Measurements from ENCODE around the gene GNAQ. TPM values are rescaled to one million over a fixed set of nuclear protein-coding genes. Genes with fewer than 3 reads are reported as not detected.

Gene GNAQ
- total and polyA plus RNA-seq, 2 of the 4 experiments (the other 2 are of a cell fraction), result 23.1 to 50.7 TPM

DNA sequence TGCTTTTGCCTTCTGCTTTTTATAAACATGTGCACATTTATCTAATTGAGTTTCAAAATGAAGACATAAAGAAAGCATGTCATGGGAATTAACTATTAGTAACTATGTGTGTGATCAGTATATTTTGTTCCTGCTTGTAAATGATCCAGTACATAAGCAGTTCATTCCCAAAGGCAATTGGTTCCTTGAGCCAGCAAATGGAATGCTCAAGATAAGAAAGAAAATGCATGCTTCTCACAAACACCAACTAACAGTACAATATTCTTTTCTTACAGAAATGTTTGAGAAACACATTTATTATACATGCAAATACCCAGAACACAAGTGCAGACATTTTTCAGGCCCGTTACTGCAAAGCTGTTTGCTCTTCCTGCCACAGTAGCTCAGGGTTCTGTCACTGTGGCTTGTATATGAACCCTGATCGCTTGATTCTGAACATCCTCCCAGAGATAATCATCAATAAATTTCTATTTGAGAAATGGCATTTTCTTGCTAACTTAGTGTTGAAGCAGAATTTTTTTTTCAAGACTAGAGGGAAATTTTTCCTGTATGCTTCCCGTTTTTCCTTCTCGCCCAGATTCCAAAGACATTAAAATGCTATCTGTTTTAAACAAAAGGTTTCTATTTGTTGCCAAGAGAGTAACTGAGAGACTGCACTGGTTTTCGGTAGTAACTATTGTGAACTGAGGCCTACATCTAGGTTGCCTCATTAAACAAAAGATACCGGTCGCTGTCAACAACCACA is 1.9 kb downstream of the GNAQ start:
- 0% methylated on average over 1 of the region's 7 CpGs; no CpG with 5 or more reads in 1 of the 2 experiments for WGBS, 2 experiments (ENCODE audit: extremely low coverage in 2 of 2, insufficient read length in 1 of 2)

More for the DNA sequence above, 1.9 kb downstream of the GNAQ start:
- Histone ChIP-seq H3K9me3 (ENCODE audit: control insufficient read depth, insufficient read depth, low read length) (no peaks in the 10 kb centered on the region), H3K4me2 (ENCODE audit: low read depth, low read length) (peak overlapping the region; percentile 99), H2AFZ (replicated peaks; ENCODE audit: low read length, poor library complexity) (peak overlapping the region; percentile 92), H3K27ac (ENCODE audit: insufficient read depth, low read length) (peak overlapping the region; percentile 96), H4K5ac (ENCODE audit: low read depth, low read length) (peak overlapping the region; percentile 27; the same call in 1 of the 2 replicates), H3K4me3 (ENCODE audit: insufficient read depth, low read depth, low read length) (peak overlapping the region; percentile 97), H3K4me1 (ENCODE audit: control insufficient read depth, insufficient read depth, low read length) (peaks cover 4% of the 10 kb centered on the region; the same call in 1 of the 2 replicates), H2BK20ac (ENCODE audit: low read depth, low read length) (no peak overlapping the region), H2BK5ac (ENCODE audit: low read depth, low read length, poor library complexity, severe bottlenecking) (peak overlapping the region; percentile 76), H3K9me1 (ENCODE audit: insufficient read depth, low read length) (peaks cover 3% of the 10 kb centered on the region; the same call in 1 of the 2 replicates), H3K14ac (replicated peaks; ENCODE audit: low read depth, low read length) (peak overlapping the region; percentile 43), H3K4ac (ENCODE audit: low read depth, low read length) (peak overlapping the region; percentile 46), H4K20me1 (ENCODE audit: insufficient read depth, low read length) (peaks cover 32% of the 10 kb centered on the region; the same call in 1 of the 2 replicates), H2BK120ac (ENCODE audit: low read depth, low read length) (peak overlapping the region; percentile 14), H4K8ac (ENCODE audit: low read depth in 2 of 2, low read length in 2 of 2) (peak overlapping the region; percentile 17 to 65; a peak in 2 of 4 replicates), H2BK15ac (ENCODE audit: low read depth, low read length) (peak overlapping the region; percentile 26; the same call in 1 of the 3 replicates), H3K18ac (ENCODE audit: low read depth, low read length) (peak overlapping the region; percentile 88), H2AK5ac (ENCODE audit: low read depth, low read length) (peak overlapping the region; percentile 32; the same call in 1 of the 2 replicates), H3K9ac (ENCODE audit: low read depth, low read length) (peak overlapping the region; percentile 86), H3K79me1 (ENCODE audit: low read depth in 1 of 2, low read length in 2 of 2) (peaks cover 0 to 40% of the 10 kb centered on the region in 2 experiments; a peak in 3 of 4 replicates), H2AK9ac (replicated peaks; ENCODE audit: low read depth, low read length, poor library complexity) (peak overlapping the region; percentile 95), H3K56ac (ENCODE audit: extremely low read depth, insufficient read depth, low read length) (peak overlapping the region; percentile 72; the same call in 1 of the 2 replicates), H3K23ac (ENCODE audit: low read depth, low read length) (peak overlapping the region; percentile 65), H3K36me3 (ENCODE audit: control insufficient read depth, insufficient read depth, low read length) (no peaks in the 10 kb centered on the region), H3K27me3 (ENCODE audit: control insufficient read depth, insufficient read depth, low read length) (no peaks in the 10 kb centered on the region), H4K91ac (ENCODE audit: insufficient read depth, low read depth, low read length) (peak overlapping the region; percentile 69)
- in situ Hi-C loops (cut with MboI; ENCODE audit: low sequenced_read_pairs), result loop anchor here (10.0 kb wide), 2 partner anchors 595 to 855 kb away; partner anchors contain the start of gene VPS13A
- DNase-seq (peak; percentile 48), ATAC-seq (ENCODE audit: low read depth) (no peak)
- POLR2A ChIA-PET (ENCODE audit: unreplicated experiment), result interaction anchor here (0.6 kb wide), 1 partner anchor 256 kb away, joined by 5 read pairs; no protein-coding TSS in a partner anchor
- CTCF ChIA-PET, result interaction anchor here (0.9 kb wide), 1 partner anchor 188 kb away, joined by 4 read pairs; no protein-coding TSS in a partner anchor
- intact Hi-C loops (cut with micrococcal nuclease), result loop anchor here (5.0 to 10.0 kb wide), 3 partner anchors 445 to 852 kb away; partner anchors contain the start of gene VPS13A
- TF ChIP-seq RFX5 (IDR thresholded peaks at IDR 0.05; ENCODE audit: low read depth, low read length), result no peak
- TF ChIP-seq SMC3 (IDR thresholded peaks at IDR 0.05; ENCODE audit: low read depth, low read length), result no peak
- no peak for TF ChIP-seq FOS (IDR thresholded peaks at IDR 0.05; ENCODE audit: low read depth, low read length)
- TF ChIP-seq, protein P1, sequence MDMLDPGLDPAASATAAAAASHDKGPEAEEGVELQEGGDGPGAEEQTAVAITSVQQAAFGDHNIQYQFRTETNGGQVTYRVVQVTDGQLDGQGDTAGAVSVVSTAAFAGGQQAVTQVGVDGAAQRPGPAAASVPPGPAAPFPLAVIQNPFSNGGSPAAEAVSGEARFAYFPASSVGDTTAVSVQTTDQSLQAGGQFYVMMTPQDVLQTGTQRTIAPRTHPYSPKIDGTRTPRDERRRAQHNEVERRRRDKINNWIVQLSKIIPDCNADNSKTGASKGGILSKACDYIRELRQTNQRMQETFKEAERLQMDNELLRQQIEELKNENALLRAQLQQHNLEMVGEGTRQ (IDR thresholded peaks at IDR 0.05; ENCODE audit: low read depth, low read length), result no peak
- TF ChIP-seq NFE2L2 (IDR thresholded peaks at IDR 0.05; ENCODE audit: low read depth, low read length), result no peak
- no peak for TF ChIP-seq MAZ (IDR thresholded peaks at IDR 0.05; ENCODE audit: borderline replicate concordance, low read depth, low read length)
- TF ChIP-seq RCOR1 (IDR thresholded peaks at IDR 0.05; ENCODE audit: insufficient replicate concordance, low read length), result no peak
- no peak for TF ChIP-seq RAD21 (IDR thresholded peaks at IDR 0.05; ENCODE audit: low read length)
- no peak for TF ChIP-seq MXI1 (IDR thresholded peaks at IDR 0.05; ENCODE audit: borderline replicate concordance, low read depth, low read length)
- TF ChIP-seq CEBPB (IDR thresholded peaks at IDR 0.05; ENCODE audit: low read depth, low read length), result no peak
- no peak for TF ChIP-seq CHD1 (IDR thresholded peaks at IDR 0.05; ENCODE audit: low read depth, low read length)
- no peak for TF ChIP-seq BHLHE40 (IDR thresholded peaks at IDR 0.05; ENCODE audit: low read depth, low read length)
- TF ChIP-seq MAFK (IDR thresholded peaks at IDR 0.05; ENCODE audit: low read depth, low read length), result no peak
- TF ChIP-seq POLR2A (IDR thresholded peaks at IDR 0.05; ENCODE audit: low read depth, low read length), result no peak
- TF ChIP-seq, protein P2, sequence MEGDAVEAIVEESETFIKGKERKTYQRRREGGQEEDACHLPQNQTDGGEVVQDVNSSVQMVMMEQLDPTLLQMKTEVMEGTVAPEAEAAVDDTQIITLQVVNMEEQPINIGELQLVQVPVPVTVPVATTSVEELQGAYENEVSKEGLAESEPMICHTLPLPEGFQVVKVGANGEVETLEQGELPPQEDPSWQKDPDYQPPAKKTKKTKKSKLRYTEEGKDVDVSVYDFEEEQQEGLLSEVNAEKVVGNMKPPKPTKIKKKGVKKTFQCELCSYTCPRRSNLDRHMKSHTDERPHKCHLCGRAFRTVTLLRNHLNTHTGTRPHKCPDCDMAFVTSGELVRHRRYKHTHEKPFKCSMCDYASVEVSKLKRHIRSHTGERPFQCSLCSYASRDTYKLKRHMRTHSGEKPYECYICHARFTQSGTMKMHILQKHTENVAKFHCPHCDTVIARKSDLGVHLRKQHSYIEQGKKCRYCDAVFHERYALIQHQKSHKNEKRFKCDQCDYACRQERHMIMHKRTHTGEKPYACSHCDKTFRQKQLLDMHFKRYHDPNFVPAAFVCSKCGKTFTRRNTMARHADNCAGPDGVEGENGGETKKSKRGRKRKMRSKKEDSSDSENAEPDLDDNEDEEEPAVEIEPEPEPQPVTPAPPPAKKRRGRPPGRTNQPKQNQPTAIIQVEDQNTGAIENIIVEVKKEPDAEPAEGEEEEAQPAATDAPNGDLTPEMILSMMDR (conservative IDR thresholded peaks at IDR 0.05; ENCODE audit: low read depth, low read length), result no peak
- no TSS peak for BruUV-seq (replicated peaks)
- dilution Hi-C loops (cut with HindIII; ENCODE audit: low sequenced_read_pairs, unreplicated experiment), result no loop called here

All from IMR-90 (cell line).